CD14-positive monocyte (primary cell): ENCODE data around the gene FMO3. TPM values are rescaled to one million over a fixed set of nuclear protein-coding genes. Genes with fewer than 3 reads are reported as not detected.

Experiments used
- DNase-seq, 3 donors: peaks; one replicate each; pipeline ENCODE4 v3.0.0-alpha.2; 2011 to 2022
- H2AFZ ChIP-seq: 2 replicates; pipeline ENCODE4 v1.6.0; 2012; ENCODE audit warnings: mild to moderate bottlenecking, low read depth, low read length, inconsistent platforms; ENCODE audit not compliant: insufficient read depth, poor library complexity, severe bottlenecking
- H3K27ac ChIP-seq, 2 donors: 1 replicate in 1 of 2; 2 replicates in 1 of 2; pipeline ENCODE4 v1.5.1; 2012 to 2013; ENCODE audit warnings: low read length in 2 of 2, control low read depth in 1 of 2, inconsistent platforms in 1 of 2, low read depth in 1 of 2, mild to moderate bottlenecking in 1 of 2
- H3K27me3 ChIP-seq, 2 donors: one replicate each; pipeline versions ENCODE4 v1.6.0 to v1.6.1; 2011 to 2013; ENCODE audit warnings: low read length in 2 of 2; ENCODE audit not compliant: control insufficient read depth in 2 of 2, insufficient read depth in 2 of 2
- H3K36me3 ChIP-seq, 2 donors: replicated peaks in 1 of 2; 1 replicate in 1 of 2; 2 replicates in 1 of 2; pipeline versions ENCODE4 v1.5.1 to v1.6.1; 2012 to 2013; ENCODE audit warnings: low read length in 2 of 2, control low read depth in 1 of 2, inconsistent platforms in 1 of 2, mild to moderate bottlenecking in 1 of 2; ENCODE audit not compliant: insufficient read depth in 2 of 2, control insufficient read depth in 1 of 2
- H3K4me1 ChIP-seq, 2 donors: 1 replicate in 1 of 2; 2 replicates in 1 of 2; pipeline versions ENCODE4 v1.5.1 to v1.6.1; 2012 to 2013; ENCODE audit warnings: low read length in 2 of 2, control low read depth in 1 of 2, inconsistent platforms in 1 of 2, mild to moderate bottlenecking in 1 of 2, moderate library complexity in 1 of 2; ENCODE audit not compliant: insufficient read depth in 2 of 2, control insufficient read depth in 1 of 2
- H3K4me2 ChIP-seq: replicated peaks from 2 replicates; pipeline ENCODE3; 2012; ENCODE audit warnings: low read length, moderate library complexity, mild to moderate bottlenecking; ENCODE audit not compliant: poor library complexity, severe bottlenecking; ENCODE audit errors: extremely low read depth
- H3K4me3 ChIP-seq, 3 experiments: fragments of 200-600 bp in 1 of 3; sonication (generic) in 1 of 3; replicated peaks in 1 of 3; 1 replicate in 2 of 3; 2 replicates in 1 of 3; pipeline ENCODE4 v1.5.1; 2011 to 2013; ENCODE audit warnings: low read length in 3 of 3, mild to moderate bottlenecking in 3 of 3, control low read depth in 2 of 3, low read depth in 2 of 3, inconsistent platforms in 1 of 3, moderate library complexity in 1 of 3
- H3K79me2 ChIP-seq: 2 replicates; pipeline ENCODE4 v1.6.0; 2012; ENCODE audit warnings: mild to moderate bottlenecking, control low read depth, inconsistent platforms, low read length, moderate library complexity; ENCODE audit not compliant: insufficient read depth
- H3K9ac ChIP-seq: 2 replicates; pipeline ENCODE4 v1.6.0; 2017; ENCODE audit warnings: low read length, mild to moderate bottlenecking; ENCODE audit not compliant: insufficient read depth, poor library complexity, severe bottlenecking
- H3K9me3 ChIP-seq, 2 donors: replicated peaks in 1 of 2; 1 replicate in 1 of 2; 2 replicates in 1 of 2; pipeline versions ENCODE4 v1.5.1 to v1.6.1; 2012 to 2013; ENCODE audit warnings: low read length in 2 of 2, control low read depth in 1 of 2; ENCODE audit not compliant: control insufficient read depth in 1 of 2, insufficient read depth in 1 of 2
- H4K20me1 ChIP-seq: 2 replicates; pipeline ENCODE4 v1.6.0; 2012; ENCODE audit warnings: mild to moderate bottlenecking, low read length, control low read depth, moderate library complexity; ENCODE audit not compliant: insufficient read depth
- H3K27ac Mint-ChIP-seq, 7 donors: one replicate each; pipeline ENCODE4 v1.8.0; 2020; ENCODE audit warnings: mild to moderate bottlenecking in 7 of 7, mixed read lengths in 7 of 7, moderate library complexity in 6 of 7, inconsistent platforms in 2 of 7
- H3K27me3 Mint-ChIP-seq, 3 donors: one replicate each; pipeline ENCODE4 v1.8.0; 2021 to 2022; ENCODE audit warnings: low read depth in 3 of 3, mild to moderate bottlenecking in 3 of 3, mixed read lengths in 3 of 3, moderate library complexity in 3 of 3, inconsistent platforms in 1 of 3
- H3K36me3 Mint-ChIP-seq, 2 donors: one replicate each; pipeline ENCODE4 v1.8.0; 2020; ENCODE audit warnings: mixed read lengths in 2 of 2, inconsistent platforms in 1 of 2, mild to moderate bottlenecking in 1 of 2
- H3K4me1 Mint-ChIP-seq: one replicate; pipeline ENCODE4 v1.8.0; 2020; ENCODE audit warnings: mild to moderate bottlenecking, mixed read lengths
- H3K4me3 Mint-ChIP-seq, 2 donors: one replicate each; pipeline ENCODE4 v1.8.0; 2020; ENCODE audit warnings: mild to moderate bottlenecking in 2 of 2, mixed read lengths in 2 of 2, moderate library complexity in 1 of 2
- H3K9me3 Mint-ChIP-seq, 7 donors: one replicate each; pipeline ENCODE4 v1.8.0; 2020 to 2022; ENCODE audit warnings: mixed read lengths in 7 of 7, mild to moderate bottlenecking in 6 of 7, moderate library complexity in 6 of 7, inconsistent platforms in 2 of 7
- WGBS: methylation state at CpG from one replicate; pipeline ENCODE4 v1.1.5; 2013; ENCODE audit warnings: missing lambda C conversion rate; ENCODE audit not compliant: insufficient coverage; 5-methylcytosine and 5-hydroxymethylcytosine counted together
- intact Hi-C, 2 donors: fragments of 100-400 bp; cut with micrococcal nuclease; formaldehyde crosslinking; loops; one replicate each; pipeline versions ENCODE4 v1.15.0 to v1.15.1; 2023
- polyA plus RNA-seq, 3 donors: library from polyadenylated mRNA; depleted of rRNA in 1 of 3; unstranded in 2 of 3; stranded (reverse) in 1 of 3; fragments of 300-500 nt in 2 of 3; fragments of >200 nt in 1 of 3; fragmentation: Illumina TruSeq in 2 of 3; gene quantifications; 1 replicate in 2 of 3; 2 replicates in 1 of 3; pipeline ENCODE4 v1.2.3, GENCODE V29; 2012 to 2021
- TF ChIP-seq, protein P1 (sequence below): fragments of 200-600 bp; IDR thresholded peaks from one replicate; pipeline ENCODE4 v1.8.0; 2022; ENCODE audit warnings: antibody characterized with exemption, mild to moderate bottlenecking

FMO3 gene
- polyA plus RNA-seq, 3 donors: not detected

DNA sequence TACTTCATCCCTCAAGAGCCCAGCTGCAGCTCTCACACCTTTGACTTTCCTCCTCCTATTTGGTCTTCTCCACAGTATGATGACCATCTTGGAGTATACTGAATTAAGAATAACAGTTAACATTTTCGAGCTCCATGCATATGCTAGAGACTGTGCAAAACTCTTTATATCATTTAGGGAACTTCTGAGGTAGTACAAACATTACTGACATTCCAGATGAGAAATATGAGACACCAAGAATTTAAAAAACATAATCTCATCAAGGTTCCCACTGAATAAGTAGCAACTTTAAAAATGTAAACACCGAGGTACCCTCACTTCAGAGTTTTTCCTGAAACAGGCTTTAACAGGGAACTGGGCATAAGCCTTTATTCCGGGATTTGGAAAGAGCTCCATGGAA, 22.7 kb downstream of the FMO3 start:
- Mint-ChIP-seq H3K9me3 (peaks cover 0 to 5% (median 0%) of the 10 kb centered on the region in 7 donors), H3K36me3 (no peaks in the 10 kb centered on the region)
- WGBS: 67% methylated on average over 1 of the region's 3 CpGs

DNA sequence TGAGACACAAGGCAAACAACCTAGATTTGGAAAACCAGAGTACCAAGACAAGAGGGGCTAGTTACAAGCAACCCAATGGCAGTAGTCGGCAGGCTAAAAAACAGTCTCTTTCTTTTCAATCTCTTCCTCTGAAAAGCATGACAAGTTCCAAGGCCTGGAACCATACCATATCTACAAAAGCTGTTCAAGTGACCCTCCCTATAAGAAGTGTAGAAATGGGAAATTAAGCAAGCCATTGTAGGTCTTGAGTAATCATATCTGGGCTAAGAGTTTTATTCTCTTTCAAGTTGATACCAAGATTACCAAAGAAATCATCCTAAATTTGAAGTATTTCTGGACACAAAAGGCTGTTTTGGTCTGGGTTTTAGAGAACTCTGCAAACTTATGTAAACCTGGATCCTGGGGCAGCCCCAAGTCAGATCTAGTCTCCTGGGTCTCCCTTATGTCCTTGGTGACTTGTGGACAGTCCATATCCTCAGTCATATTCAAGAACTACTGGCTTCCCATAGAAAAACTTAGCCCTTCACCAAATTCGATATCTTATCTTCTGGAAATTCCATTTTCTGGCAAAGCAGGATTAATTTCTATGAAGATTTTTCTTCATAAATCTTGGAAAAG, 24.7 kb downstream of the FMO3 start:
- WGBS: no CpG with 5 or more reads among the region's 2 CpGs
- Histone ChIP-seq H3K4me1 (no peaks in the 10 kb centered on the region), H3K9me3 (no peaks in the 10 kb centered on the region), H3K4me3 (no peak overlapping the region), H3K79me2 (no peaks in the 10 kb centered on the region), H4K20me1 (no peaks in the 10 kb centered on the region), H3K27me3 (no peaks in the 10 kb centered on the region), H3K9ac (no peak overlapping the region), H2AFZ (no peak overlapping the region), H3K36me3 (no peaks in the 10 kb centered on the region), H3K4me2 (no peak overlapping the region), H3K27ac (no peak overlapping the region)
- Mint-ChIP-seq H3K27ac (no peak overlapping the region), H3K36me3 (no peaks in the 10 kb centered on the region), H3K9me3 (peaks cover 0 to 5% (median 0%) of the 10 kb centered on the region in 7 donors), H3K27me3 (peaks cover 0 to 2% (median 0%) of the 10 kb centered on the region in 3 donors), H3K4me3 (no peak overlapping the region), H3K4me1 (no peaks in the 10 kb centered on the region)
- intact Hi-C loops: no loop called here
- no peak for DNase-seq
- TF ChIP-seq, protein P1, sequence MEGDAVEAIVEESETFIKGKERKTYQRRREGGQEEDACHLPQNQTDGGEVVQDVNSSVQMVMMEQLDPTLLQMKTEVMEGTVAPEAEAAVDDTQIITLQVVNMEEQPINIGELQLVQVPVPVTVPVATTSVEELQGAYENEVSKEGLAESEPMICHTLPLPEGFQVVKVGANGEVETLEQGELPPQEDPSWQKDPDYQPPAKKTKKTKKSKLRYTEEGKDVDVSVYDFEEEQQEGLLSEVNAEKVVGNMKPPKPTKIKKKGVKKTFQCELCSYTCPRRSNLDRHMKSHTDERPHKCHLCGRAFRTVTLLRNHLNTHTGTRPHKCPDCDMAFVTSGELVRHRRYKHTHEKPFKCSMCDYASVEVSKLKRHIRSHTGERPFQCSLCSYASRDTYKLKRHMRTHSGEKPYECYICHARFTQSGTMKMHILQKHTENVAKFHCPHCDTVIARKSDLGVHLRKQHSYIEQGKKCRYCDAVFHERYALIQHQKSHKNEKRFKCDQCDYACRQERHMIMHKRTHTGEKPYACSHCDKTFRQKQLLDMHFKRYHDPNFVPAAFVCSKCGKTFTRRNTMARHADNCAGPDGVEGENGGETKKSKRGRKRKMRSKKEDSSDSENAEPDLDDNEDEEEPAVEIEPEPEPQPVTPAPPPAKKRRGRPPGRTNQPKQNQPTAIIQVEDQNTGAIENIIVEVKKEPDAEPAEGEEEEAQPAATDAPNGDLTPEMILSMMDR: no peak

More for the DNA sequence above, 22.7 kb downstream of the FMO3 start:
- H3K4me1 Mint-ChIP-seq: no peaks in the 10 kb centered on the region
- H3K27me3 ChIP-seq: no peaks in the 10 kb centered on the region
- DNase-seq: no peak
- H3K27me3 Mint-ChIP-seq: no peaks in the 10 kb centered on the region
- no peak overlapping the region for H3K27ac ChIP-seq
- peak overlapping the region in 1 of 2 donors; percentile 7 for H3K4me3 Mint-ChIP-seq
- TF ChIP-seq, protein P1: no peak
- H3K36me3 ChIP-seq: no peaks in the 10 kb centered on the region
- no peaks in the 10 kb centered on the region for H4K20me1 ChIP-seq
- no peak overlapping the region for H3K4me2 ChIP-seq
- H3K79me2 ChIP-seq: no peaks in the 10 kb centered on the region
- peak overlapping the region in 1 of 7 donors; percentile 3 for H3K27ac Mint-ChIP-seq
- H2AFZ ChIP-seq: no peak overlapping the region
- no peak overlapping the region for H3K4me3 ChIP-seq
- intact Hi-C loops: no loop called here
- no peak overlapping the region for H3K9ac ChIP-seq
- no peaks in the 10 kb centered on the region for H3K4me1 ChIP-seq
- no peaks in the 10 kb centered on the region for H3K9me3 ChIP-seq
